Measurements from ENCODE around the gene COL20A1.

- TF ChIP-seq, protein P1, sequence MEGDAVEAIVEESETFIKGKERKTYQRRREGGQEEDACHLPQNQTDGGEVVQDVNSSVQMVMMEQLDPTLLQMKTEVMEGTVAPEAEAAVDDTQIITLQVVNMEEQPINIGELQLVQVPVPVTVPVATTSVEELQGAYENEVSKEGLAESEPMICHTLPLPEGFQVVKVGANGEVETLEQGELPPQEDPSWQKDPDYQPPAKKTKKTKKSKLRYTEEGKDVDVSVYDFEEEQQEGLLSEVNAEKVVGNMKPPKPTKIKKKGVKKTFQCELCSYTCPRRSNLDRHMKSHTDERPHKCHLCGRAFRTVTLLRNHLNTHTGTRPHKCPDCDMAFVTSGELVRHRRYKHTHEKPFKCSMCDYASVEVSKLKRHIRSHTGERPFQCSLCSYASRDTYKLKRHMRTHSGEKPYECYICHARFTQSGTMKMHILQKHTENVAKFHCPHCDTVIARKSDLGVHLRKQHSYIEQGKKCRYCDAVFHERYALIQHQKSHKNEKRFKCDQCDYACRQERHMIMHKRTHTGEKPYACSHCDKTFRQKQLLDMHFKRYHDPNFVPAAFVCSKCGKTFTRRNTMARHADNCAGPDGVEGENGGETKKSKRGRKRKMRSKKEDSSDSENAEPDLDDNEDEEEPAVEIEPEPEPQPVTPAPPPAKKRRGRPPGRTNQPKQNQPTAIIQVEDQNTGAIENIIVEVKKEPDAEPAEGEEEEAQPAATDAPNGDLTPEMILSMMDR (IDR thresholded peaks at IDR 0.05): no peak
- TF ChIP-seq EZH2 (IDR thresholded peaks at IDR 0.05; ENCODE audit: borderline replicate concordance, insufficient read depth, low read depth, low read length, poor library complexity, severe bottlenecking): no peak
Measured at GRCh38 chr20:63282946-63283345, 10.0 kb upstream of the COL20A1 start.

All from B cell (primary cell).